Thyroid gland (tissue), 4 donors: ENCODE results near the gene CNDP1.

ENCODE experiments used
- CTCF ChIP-seq, 6 experiments: fragments of 200-600 bp in 3 of 6; fragments of 450-650 bp in 3 of 6; sonication (generic) in 3 of 6; IDR thresholded peaks; one replicate each; pipeline ENCODE4 v1.5.1; 2016 to 2019; ENCODE audit warnings: antibody characterized with exemption in 6 of 6, mild to moderate bottlenecking in 2 of 6, inconsistent platforms in 1 of 6, moderate library complexity in 1 of 6
- POLR2A ChIP-seq, 2 donors: fragments of 450-650 bp; IDR thresholded peaks; one replicate each; pipeline ENCODE4 v1.6.1; 2017; ENCODE audit warnings: antibody characterized with exemption in 2 of 2, mild to moderate bottlenecking in 2 of 2, moderate library complexity in 1 of 2

- no peak for TF ChIP-seq CTCF (IDR thresholded peaks at IDR 0.05)
- no peak for TF ChIP-seq POLR2A (IDR thresholded peaks at IDR 0.05)
Observed at GRCh38 chr18:74505776-74506175, 28.5 kb upstream of the CNDP1 start.
